HG02588 (cell line): Measurements from ENCODE around the gene BMAL1.

ENCODE experiments used
- ATAC-seq: cut with Tn5 transposase; IDR thresholded peaks from one replicate; pipeline ENCODE4 v1.9.1; 2021; ENCODE audit warnings: mild to moderate bottlenecking, moderate library complexity; ENCODE audit not compliant: unreplicated experiment

Gene BMAL1

DNA sequence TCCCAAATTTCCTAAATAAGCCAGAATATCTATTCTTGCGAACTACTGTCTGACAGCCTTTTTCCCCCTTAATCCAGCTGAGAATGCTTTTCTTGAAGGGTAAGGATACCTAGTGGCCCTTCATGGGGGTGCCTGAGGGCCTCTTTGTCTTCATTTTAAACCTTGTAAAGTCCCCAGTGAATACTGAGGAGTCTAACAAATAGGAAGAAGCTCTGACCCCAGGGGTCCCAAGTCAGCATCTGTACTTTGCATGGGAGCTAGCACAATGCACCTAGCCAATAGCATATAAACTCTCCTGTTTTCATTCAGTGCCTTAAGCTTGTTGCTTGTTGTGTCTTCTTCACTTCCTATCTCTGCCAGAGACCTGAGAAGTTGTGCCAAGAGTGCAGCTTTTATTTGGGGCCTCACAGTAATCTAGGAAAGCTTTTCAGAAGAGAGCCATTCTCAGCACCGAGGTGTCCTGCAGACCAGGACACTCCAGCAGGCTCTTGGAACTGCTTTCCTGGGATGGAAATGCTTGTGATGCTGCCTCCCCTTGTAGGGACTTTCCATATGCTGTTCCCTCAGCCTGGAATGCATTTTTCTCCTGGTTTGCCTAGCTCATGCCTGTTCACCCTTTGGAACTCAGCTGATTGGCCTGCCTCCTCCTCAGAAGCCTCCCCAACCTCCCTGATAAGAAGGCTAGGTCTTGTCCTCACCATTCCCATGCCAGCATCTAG is 37.2 kb downstream of the BMAL1 start:
- ATAC-seq: no peak

DNA sequence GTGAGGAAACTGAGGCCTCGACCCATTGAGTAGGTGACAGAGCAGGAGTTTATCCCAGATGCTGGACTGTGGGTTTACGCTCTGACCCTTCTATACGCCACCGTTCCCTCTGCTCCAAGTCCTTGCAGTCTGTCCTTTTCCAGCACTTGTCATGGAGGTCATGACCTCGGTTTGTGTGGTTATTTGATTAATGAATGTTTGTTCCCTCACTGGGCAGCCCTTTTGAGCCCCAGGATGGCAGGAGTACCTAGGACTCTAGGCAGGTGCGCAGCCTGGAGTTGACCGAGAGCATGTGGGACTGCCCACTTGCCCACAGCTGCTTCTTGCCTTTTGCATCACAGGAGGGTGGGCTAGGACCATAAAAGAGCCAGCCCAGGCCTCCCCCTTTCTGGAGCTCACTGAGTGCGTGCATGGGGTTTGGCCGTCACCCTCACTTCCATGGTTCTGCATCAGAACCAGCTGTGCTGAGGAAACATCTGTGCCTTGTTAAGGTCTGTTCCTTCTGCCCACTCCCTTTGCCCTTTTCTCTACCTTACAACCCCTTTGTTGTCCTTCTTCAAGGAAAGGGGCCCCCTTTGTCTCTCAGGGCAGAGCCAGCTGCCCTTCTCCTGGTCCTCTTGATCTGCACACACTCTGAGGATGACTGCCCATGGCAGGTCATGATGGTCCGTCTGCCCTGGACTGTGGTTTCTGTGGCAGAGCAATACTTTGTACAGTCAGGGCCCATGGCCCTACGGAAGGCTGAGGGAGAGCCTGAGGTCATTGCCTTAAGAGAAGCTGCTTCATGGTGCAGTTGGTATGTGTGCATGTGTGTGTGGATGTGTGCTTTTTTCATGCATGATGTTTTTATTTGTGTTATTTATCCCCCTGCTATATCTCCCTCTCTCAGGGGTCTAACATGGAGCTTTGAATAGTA is 38.2 kb downstream of the BMAL1 start:
- ATAC-seq: peak; percentile 24

DNA sequence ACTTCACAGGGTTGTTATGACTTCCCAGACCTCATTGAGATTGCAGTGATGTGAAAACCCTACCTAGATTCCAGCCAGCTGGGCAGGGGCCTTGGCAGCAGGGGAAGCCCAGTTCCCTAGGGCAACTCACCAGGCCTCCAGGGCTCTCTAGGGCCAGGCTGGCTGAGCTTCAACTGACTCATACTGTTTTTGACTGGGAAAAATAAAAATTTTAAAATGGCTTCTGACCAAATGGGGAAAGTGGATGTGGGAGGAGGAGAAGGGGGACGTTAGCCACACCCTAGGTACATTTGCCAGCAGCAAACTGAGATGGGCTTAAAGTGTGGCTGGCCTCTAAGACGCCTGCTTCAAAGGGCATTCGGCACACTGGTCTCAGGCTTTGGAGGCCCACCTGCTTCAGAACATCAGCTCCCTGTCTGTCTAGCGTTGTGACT is 39.0 kb downstream of the BMAL1 start:
- peak; percentile 51 for ATAC-seq

DNA sequence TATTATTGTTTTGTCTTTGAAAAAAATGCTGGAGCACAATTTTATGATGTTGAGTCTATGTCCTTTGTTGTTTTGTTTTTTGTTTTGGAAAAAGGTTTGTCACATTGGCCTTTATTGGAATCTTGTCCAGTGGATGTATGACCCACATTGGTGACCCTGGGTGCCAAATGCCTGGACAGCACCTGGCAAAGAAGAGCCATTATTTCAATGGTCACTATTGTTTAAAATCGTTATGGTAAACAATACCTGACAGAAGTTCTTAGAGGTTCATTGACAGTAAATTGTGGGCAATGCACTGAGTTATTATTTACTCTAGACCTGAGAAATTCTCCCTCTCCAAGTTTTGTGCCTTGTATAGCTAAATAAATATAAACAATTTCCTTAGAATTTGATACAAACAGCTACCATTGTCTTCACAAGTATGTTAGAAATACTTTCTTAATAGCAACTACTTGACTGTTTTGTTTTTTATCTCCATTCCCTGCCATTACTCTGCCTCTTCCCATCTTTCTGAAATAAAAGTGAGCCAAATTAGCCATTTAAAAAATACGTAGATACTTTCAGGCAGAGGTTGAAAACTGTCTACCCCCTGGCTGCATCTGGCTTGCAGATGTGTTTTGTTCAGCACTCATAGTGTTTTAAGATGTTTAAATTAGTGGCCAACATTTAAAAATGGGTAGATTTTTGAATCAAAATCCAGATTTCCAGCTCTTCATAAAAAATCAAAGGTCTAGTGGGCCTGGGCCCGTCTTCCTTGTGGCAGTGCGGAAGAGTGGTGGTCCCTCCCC is 39.9 kb downstream of the BMAL1 start:
- no peak for ATAC-seq

DNA sequence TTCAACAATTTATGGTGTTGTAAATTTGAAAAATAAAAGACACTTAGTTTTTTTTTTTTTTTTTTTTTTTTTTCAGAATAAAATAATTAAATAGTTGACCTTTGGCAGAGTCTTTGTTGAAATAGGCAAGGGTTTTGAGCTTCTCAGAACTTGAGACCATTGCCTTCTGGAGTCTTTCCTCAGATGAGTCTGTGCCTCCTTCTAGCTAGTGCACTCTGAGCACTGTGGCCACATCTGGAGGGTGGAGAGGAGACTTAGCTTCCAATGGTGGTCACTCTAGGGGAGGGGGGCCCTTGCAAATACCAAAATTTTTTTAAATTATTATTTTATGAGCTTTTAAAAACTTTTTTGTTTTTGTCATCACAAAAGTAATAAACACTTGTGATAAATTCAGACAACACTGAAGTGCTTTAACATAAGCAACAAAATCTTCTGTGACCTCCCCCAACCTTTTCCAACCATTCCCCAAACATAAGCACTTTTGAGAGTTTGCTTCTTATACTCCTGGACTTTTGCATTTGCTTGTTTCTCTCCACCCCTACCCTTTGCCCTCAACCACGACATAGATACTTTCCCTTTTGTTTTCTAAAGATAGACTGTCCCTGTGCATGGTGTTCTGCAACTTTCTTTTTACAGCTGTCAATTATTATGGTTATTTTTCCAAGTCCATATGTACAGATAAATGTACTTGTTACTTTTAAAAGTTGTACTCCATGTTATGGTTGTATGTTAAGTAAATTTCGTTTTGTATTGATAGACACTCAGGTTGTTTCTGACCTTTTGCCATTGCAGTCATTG is 41.1 kb downstream of the BMAL1 start:
- ATAC-seq: peak; percentile 70

DNA sequence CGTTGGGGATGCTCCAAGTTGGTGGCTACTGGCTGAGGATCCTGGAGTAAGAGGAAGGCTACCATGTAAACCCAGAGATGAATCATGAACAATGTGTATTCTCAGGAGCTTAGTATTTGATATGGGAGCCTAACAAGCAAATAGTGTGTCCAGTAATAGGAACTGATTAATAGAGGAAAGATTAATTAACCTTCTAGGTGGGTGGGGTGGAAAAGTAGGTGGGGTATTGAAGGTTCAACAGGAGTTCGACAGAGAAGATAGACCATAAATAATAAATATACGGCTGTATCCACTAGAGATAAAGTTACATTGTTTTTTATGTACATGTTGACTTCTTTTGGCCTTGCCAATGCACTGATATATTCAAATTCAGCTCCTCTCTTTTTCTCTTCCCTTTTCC is 43.1 kb downstream of the BMAL1 start:
- ATAC-seq: no peak

DNA sequence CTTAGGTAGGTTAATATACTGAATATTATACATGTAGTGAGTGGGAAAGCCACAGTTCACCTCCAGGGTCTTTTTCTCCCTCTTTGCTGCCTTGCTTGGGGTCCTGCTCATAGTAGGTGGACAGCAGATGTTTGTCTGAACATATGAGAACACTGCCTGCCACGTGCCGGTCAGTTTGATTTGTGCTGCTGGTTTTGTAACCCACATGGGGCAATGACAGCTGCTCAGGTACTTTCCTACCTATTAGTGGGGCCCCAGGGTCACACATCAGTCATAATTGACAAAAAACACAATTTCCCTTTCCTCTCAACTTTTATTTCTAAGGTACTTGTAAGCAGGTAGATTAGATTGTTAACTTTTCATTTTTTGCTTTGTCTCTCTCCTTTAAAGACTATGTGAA is 43.8 kb downstream of the BMAL1 start:
- no peak for ATAC-seq

DNA sequence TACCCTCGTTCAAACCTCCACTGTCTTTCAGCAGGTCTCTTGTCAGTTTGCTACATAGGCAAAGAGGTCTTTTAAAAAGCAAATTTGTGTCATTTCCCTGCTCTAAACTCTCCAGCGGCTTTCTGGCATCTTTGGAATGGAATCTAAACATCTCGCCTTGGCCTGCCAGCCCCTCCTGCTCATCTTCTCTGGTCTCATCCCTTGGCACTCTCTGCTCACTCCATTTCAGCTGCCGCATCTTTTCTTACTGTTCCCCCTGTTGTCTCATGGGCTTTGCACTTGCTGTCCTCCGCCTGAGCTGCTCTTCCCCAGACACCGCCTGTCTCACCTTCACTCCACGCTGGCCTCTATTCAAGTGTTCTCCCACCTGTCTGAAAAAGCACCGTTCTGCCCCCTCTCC is 46.6 kb downstream of the BMAL1 start:
- ATAC-seq: no peak

DNA sequence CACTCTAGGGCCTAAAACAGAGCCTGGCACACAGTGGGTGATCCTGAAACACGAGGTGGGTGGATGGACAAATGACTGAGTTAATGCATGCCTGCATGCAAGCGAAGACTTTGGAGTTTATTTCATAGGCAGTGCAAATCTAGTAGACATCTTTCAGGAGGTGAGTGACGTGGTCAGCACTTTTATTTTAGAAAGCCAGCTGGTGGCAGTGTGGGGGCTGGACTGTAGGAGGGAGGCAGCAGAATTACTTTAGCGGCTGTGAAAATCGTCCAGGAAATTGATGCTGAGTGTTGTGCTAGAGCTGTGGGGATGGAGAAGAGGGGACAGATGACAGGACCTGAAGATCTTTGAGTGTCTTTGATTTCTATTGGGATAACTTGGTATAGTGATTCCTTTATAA is 47.1 kb downstream of the BMAL1 start:
- no peak for ATAC-seq

DNA sequence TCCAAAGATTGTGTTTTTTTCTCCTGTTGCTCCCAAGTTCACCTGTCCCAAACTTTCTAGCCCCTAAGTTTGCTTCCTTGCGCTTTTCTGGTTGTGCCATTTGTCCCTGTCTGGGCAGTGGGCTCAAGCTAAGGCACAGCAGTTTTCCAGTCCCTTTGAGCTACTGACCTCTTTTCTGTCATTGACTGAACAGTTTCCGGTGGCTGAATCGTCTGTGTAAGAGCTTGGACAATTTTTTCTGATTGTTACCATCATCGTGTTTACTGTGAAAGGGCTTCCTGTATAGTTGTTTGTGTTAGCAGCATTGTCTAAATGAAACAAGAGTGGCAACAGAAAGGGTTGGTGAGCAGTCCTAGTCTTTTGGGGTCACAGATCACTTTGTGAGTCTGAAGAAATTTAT is 49.8 kb downstream of the BMAL1 start:
- no peak for ATAC-seq

DNA sequence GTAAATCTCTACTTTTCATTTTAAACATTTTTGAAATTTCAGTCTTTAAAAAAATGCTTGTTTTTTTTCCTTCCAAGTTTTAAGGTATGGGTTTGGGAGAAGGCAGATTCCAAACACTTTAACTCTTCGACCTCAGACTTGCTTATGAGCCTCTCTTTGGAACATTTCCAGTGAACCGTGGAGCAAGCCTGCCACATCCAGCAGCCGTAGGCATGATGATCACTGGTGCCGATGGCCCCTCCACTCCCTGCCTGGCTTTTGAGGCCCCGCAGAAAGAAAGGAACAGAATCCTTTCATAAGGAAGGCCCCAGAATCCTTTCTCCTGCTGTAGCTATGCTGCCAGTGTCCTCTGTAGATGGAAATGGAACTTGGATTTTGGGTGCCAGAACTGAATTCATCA is 50.7 kb downstream of the BMAL1 start:
- no peak for ATAC-seq

DNA sequence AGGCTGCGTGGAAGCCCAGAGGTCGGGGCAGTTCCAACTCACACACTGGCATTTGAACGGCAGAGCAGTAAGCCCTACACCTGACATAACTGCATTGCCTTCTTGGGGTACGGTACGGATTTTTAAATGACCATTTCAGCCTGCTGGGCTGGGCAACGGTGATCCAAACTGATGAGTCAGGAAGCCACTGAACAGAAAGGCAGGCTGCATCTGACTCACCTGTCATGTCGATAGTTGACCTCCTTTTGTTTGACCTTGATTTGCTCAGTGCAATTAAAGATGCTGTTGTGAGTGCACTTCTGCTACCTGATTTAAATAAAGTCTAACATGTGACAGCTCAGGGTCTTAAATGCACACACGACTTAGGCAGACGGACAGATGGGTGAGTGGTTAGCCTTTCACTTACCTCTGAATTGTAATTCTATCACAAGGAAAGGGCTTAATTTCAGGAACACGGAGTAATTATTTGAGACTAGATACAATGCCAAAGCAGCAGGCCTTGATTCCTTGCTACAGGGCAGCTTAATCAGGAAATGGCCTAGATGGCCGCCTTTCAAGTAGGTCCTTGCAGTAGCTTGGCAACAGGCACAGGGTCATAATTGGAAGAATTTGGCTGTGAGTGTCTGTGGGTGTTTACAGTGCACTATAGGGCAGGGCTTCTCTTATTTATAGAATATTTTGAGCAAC is 52.2 kb downstream of the BMAL1 start:
- no peak for ATAC-seq

DNA sequence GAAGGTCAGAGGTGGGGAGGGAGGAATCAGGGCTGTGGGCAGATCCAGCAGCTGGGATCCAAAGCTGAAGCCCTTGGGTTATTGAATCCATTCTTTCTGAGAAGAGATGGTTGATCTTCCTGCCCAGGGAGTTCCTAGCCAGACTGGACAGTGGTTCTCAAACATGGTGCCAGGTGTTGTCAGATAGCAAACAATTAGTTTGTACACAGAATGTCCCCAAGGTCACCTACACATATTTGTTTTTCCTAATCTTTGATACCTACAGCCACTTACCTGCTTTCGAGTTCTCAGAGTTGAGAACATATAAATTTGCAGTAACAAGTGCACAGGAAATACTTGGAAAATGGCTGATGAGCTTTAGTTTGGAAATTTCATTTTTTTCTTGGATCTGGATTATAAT is 54.5 kb downstream of the BMAL1 start:
- no peak for ATAC-seq

DNA sequence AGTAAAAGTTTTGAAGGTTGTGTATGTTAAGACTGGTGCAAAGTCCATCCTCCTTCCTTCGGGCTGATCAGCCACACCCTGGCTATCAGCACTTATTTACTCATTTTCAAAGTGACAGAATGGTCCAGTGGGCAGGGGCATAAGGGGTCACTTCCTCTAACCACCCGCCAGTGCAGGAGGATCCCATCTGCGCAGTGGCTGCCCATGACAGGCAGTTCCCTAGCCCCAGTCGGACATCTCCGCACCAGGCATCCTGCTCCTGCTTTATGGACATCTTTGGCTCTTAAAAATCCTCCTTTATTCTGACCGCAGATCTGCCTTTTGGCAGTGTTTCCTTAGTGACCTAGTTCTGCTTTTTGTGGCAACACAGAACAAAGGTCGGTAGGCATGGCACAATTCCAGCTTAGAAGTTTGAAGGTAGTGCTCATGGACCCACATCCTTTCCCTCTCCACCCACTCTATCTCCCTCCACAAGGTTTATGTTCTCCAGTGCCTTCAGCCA is 55.9 kb downstream of the BMAL1 start:
- ATAC-seq: no peak

DNA sequence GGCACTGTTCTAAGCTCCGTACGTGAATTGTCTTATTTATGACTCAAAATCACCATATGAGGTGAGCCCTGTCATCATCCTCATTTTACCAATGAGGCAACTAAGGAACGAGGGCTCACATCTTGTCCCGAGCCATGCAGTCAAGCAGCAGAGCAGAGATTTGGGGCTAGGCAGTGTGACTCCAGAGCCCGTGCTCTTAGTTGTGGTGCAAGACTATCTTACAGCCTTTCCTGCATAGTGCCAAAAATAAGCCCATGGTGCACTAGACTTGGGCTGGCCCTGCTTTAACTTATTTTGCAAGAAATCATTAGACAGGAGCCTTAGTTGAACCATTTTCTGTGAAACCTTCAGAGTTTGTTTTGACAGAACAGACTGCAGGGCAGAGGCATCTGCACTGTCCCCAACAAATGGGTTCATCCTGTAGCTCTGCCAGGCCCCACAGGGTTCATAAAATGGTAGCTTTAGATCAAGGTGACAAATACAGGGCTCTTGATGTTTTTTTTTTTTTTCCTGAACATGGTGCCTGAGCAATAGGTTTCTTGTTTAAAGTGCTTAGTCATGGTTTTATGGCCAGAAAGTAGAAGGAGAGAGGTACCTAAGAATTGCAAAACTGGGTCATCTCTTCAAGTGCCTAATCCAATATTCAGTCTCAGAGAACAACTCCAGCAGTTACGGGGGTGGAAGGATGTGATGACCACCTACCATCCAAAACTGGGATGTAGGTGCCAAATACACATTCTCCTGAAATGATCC is 56.6 kb downstream of the BMAL1 start:
- ATAC-seq: no peak

DNA sequence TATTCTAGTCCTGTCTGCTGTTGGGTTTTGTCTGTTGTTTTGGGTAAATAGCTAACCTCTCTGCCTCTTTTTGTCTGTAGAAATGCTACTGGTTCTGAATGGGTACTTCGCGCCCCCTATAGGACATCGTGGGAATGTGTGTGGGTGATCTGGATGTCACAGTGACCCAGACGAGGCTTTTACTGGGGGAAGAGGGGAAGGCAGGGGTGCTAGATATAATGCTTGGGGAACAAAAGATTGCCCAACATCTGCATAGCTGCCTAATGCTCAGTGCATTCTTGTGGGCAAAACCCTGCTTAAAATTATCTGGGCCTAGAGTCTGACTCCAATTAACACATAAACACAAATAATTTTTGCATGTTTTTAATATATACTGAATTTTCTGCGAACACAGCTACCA is 57.7 kb downstream of the BMAL1 start:
- peak; percentile 39 for ATAC-seq

DNA sequence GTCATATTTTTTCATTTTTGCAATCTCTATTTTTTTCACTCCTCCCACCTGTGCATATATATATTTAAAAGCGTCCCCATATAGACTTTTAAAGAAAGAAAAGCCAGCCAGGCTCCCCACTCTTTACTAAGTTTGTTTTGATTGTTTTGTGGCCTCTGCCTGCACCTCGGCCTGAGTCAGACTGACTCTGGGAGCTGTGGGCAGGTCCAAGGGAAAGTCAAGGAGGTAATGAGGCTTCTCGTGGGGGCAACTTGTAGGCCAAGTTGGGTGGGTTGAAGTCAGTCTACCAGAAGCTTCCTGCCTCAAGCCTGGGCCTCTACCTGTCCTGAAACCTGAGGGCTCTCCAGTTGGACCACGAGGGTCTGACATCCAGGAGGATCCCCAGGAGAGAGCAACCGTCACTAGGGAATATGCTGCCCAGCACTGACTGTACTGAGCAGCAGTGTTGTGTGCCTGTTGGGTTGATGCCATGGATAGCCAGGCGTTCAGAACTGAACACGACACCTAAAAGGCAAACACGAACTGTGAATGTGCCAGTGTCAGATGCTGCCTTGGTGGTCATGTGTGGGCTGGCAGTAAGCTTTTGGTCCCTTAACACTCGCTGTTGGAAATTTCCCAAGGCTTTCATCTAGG is 58.8 kb downstream of the BMAL1 start:
- no peak for ATAC-seq

DNA sequence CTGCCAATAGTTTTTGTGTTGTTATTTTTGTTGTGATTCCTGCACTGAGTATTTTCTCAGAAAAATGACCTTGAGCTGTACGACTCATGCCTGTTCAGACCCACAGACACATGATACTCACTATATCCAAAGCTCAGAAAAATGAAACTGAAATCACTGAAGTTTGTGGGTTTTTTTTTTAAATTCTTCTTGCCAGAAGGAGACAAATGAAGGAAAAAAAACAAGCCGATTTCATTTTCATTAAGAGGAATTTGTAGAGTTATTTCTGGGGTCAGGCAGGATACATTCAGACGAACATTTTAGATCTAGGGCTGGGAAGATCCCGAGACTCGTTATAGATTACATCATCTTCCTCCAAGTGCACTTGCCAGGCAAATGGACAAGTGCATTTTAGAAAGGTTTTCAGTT is 60.4 kb downstream of the BMAL1 start:
- no peak for ATAC-seq
